ENCODE measurements around the gene BNC2. TPM values are rescaled to one million over a fixed set of nuclear protein-coding genes. Genes with fewer than 3 reads are reported as not detected.

Gene BNC2
- total RNA-seq, 1 donor from 2014 or later: 15.2 TPM

GRCh38 chr9:16825971-16826625, 44.4 kb downstream of the BNC2 start:
- peaks cover 29% of the 10 kb centered on the region for H3K4me1 Mint-ChIP-seq (ENCODE audit: low read depth, unreplicated experiment)
- no peak for DNase-seq
- no peaks in the 10 kb centered on the region for H3K9me3 Mint-ChIP-seq (ENCODE audit: unreplicated experiment)
- H3K27ac Mint-ChIP-seq (ENCODE audit: unreplicated experiment): peak overlapping the region; percentile 5
- no peaks in the 10 kb centered on the region for H3K36me3 Mint-ChIP-seq (ENCODE audit: unreplicated experiment)
- H3K4me3 Mint-ChIP-seq (ENCODE audit: unreplicated experiment): no peak overlapping the region
- TF ChIP-seq CTCF (IDR thresholded peaks at IDR 0.05; ENCODE audit: partially characterized antibody, unreplicated experiment): no peak
- no peaks in the 10 kb centered on the region for H3K27me3 Mint-ChIP-seq (ENCODE audit: unreplicated experiment)

GRCh38 chr9:16825331-16825725, 45.1 kb downstream of the BNC2 start:
- no peak for TF ChIP-seq CTCF (IDR thresholded peaks at IDR 0.05; ENCODE audit: partially characterized antibody, unreplicated experiment)
- Mint-ChIP-seq H3K9me3 (ENCODE audit: unreplicated experiment) (no peaks in the 10 kb centered on the region), H3K27me3 (ENCODE audit: unreplicated experiment) (no peaks in the 10 kb centered on the region), H3K27ac (ENCODE audit: unreplicated experiment) (no peak overlapping the region), H3K4me3 (ENCODE audit: unreplicated experiment) (no peak overlapping the region), H3K36me3 (ENCODE audit: unreplicated experiment) (no peaks in the 10 kb centered on the region), H3K4me1 (ENCODE audit: low read depth, unreplicated experiment) (peaks cover 27% of the 10 kb centered on the region)
- DNase-seq: no peak

GRCh38 chr9:16824545-16825330, 45.7 kb downstream of the BNC2 start:
- peaks cover 27% of the 10 kb centered on the region for H3K4me1 Mint-ChIP-seq (ENCODE audit: low read depth, unreplicated experiment)
- DNase-seq: no peak

GRCh38 chr9:16823906-16824305, 46.6 kb downstream of the BNC2 start:
- Mint-ChIP-seq H3K4me1 (ENCODE audit: low read depth, unreplicated experiment) (peaks cover 25% of the 10 kb centered on the region), H3K9me3 (ENCODE audit: unreplicated experiment) (no peaks in the 10 kb centered on the region), H3K27ac (ENCODE audit: unreplicated experiment) (no peak overlapping the region), H3K4me3 (ENCODE audit: unreplicated experiment) (no peak overlapping the region), H3K27me3 (ENCODE audit: unreplicated experiment) (peaks cover 1% of the 10 kb centered on the region), H3K36me3 (ENCODE audit: unreplicated experiment) (no peaks in the 10 kb centered on the region)
- TF ChIP-seq CTCF (IDR thresholded peaks at IDR 0.05; ENCODE audit: partially characterized antibody, unreplicated experiment): no peak
- no peak for DNase-seq

More at GRCh38 chr9:16824545-16825330, 45.7 kb downstream of the BNC2 start:
- peaks cover under 1% of the 10 kb centered on the region for H3K27me3 Mint-ChIP-seq (ENCODE audit: unreplicated experiment)
- TF ChIP-seq CTCF (IDR thresholded peaks at IDR 0.05; ENCODE audit: partially characterized antibody, unreplicated experiment): no peak
- H3K9me3 Mint-ChIP-seq (ENCODE audit: unreplicated experiment): no peaks in the 10 kb centered on the region
- H3K4me3 Mint-ChIP-seq (ENCODE audit: unreplicated experiment): no peak overlapping the region
- H3K36me3 Mint-ChIP-seq (ENCODE audit: unreplicated experiment): no peaks in the 10 kb centered on the region
- no peak overlapping the region for H3K27ac Mint-ChIP-seq (ENCODE audit: unreplicated experiment)

- Mint-ChIP-seq H3K36me3 (ENCODE audit: unreplicated experiment) (no peaks in the 10 kb centered on the region), H3K4me3 (ENCODE audit: unreplicated experiment) (no peak overlapping the region), H3K27ac (ENCODE audit: unreplicated experiment) (no peak overlapping the region), H3K27me3 (ENCODE audit: unreplicated experiment) (peaks cover 1% of the 10 kb centered on the region), H3K4me1 (ENCODE audit: low read depth, unreplicated experiment) (peaks cover 17% of the 10 kb centered on the region), H3K9me3 (ENCODE audit: unreplicated experiment) (no peaks in the 10 kb centered on the region)
- no peak for TF ChIP-seq CTCF (IDR thresholded peaks at IDR 0.05; ENCODE audit: partially characterized antibody, unreplicated experiment)
- no peak for DNase-seq
Observed at GRCh38 chr9:16821344-16821743, 49.1 kb downstream of the BNC2 start.
